A549 treated with AZD2906 at 1 μM for 4 hours (cell line): Measurements from ENCODE around the gene INA. TPM values are rescaled to one million over a fixed set of nuclear protein-coding genes. Genes with fewer than 3 reads are reported as not detected.

ENCODE experiments used
- total RNA-seq: library from RNA; stranded (reverse); fragments of 200-300 nt; extraction: Qiagen RNA extraction; gene quantifications from 5 replicates; pipeline ENCODE4 v1.2.3, GENCODE V29; 2022

The INA gene
- total RNA-seq = 16.7 to 23.7 TPM (median 18.3 TPM) in 5 replicates

DNA sequence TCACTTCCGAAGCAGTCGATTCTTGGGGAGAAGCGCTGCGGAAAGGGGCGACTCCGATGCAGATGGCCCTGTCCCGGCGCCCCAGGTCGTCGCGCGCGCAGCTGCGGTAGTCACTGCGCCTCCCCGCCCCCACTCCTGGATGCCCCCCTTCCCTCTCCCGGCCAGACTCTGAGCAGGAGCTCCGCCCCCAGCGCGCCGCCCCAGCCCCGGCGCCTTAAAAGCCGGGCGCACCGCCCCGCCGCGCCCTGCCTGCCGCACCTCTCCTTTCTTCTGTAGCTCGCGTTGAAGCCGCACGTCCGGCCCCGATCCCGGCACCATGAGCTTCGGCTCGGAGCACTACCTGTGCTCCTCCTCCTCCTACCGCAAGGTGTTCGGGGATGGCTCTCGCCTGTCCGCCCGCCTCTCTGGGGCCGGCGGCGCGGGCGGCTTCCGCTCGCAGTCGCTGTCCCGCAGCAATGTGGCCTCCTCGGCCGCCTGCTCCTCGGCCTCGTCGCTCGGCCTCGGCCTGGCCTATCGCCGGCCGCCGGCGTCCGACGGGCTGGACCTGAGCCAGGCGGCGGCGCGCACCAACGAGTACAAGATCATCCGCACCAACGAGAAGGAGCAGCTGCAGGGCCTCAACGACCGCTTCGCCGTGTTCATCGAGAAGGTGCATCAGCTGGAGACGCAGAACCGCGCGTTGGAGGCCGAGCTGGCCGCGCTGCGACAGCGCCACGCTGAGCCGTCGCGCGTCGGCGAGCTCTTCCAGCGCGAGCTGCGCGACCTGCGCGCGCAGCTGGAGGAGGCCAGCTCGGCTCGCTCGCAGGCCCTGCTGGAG is at the start of gene INA:
Gene INA (plus strand): TSS at position 243 of the 817 bp plus-strand sequence. CDS start 74 bp downstream, at position 317.

GRCh38 chr10:103245587-103245986 is 31.4 kb upstream of the INA start, which contains the start of gene RPEL1:
Gene RPEL1, plus strand, starts transcription at chr10:103245887. Its CDS starts 110 bp downstream, at chr10:103245997.

Other genes starting within 250 kb of the INA start
- 60.6 to 82.9 TPM (median 63.2 TPM) in 5 replicates for gene NT5C2, start 83.9 kb upstream of the INA start, total RNA-seq
- gene RPEL1, start 31.3 kb upstream of the INA start, total RNA-seq = 0.07 TPM in 2 of 5 replicates, not detected in the others
- 10.5 to 12.8 TPM (median 11.0 TPM) in 5 replicates for gene PCGF6, start 74.0 kb downstream of the INA start, total RNA-seq
- gene TAF5, start 90.8 kb downstream of the INA start, total RNA-seq = 2.5 to 3.4 TPM (median 2.7 TPM) in 5 replicates
- gene ATP5MK, start 119.3 kb downstream of the INA start, total RNA-seq = 466 to 497 TPM (median 484 TPM) in 5 replicates
- gene PDCD11, start 119.5 kb downstream of the INA start, total RNA-seq = 35.3 to 40.5 TPM (median 38.3 TPM) in 5 replicates
- 4.2 to 5.9 TPM (median 5.2 TPM) in 5 replicates for gene CALHM2, start 175.2 kb downstream of the INA start, total RNA-seq
- 0.02 TPM in 1 of 5 replicates, not detected in the others for gene CALHM1, start 181.8 kb downstream of the INA start, total RNA-seq
- 0.23 to 0.52 TPM (median 0.35 TPM) in 5 replicates for gene CALHM3, start 202.1 kb downstream of the INA start, total RNA-seq
- 0.49 to 0.97 TPM (median 0.55 TPM) in 5 replicates for gene NEURL1, start 216.6 kb downstream of the INA start, total RNA-seq